A549 (cell line): Measurements from ENCODE around the gene HACE1. TPM values are rescaled to one million over a fixed set of nuclear protein-coding genes. Genes with fewer than 3 reads are reported as not detected.
"Not testable (repeated sequence)": the region's sequence is repeated elsewhere in the genome, so short reads cannot be mapped to it uniquely, and the experiment has no call there.

Experiments
- ATAC-seq, 2 experiments: fragments of 200-7000 bp in 1 of 2; fragments of >200 bp in 1 of 2; cut with Nextera tagmentation in 1 of 2; cut with Tn5 transposase in 1 of 2; 3 replicates each; pipeline versions ENCODE4 v1.8.0 to v1.9.1; 2018 to 2020; ENCODE audit warnings: mild to moderate bottlenecking in 1 of 2, moderate library complexity in 1 of 2
- CTCF ChIA-PET: fragments of 300-600 bp; sonication (Branson Sonifier 250); formaldehyde crosslinking; extraction: SDS; loops from one replicate; lab custom pipeline; 2021; ENCODE audit warnings: antibody characterized with exemption, inconsistent platforms; lab: Yijun Ruan, JAX
- POLR2A ChIA-PET: fragments of 350-600 bp; formaldehyde crosslinking; extraction: SDS; loops from one replicate; lab custom pipeline; 2021; ENCODE audit warnings: antibody characterized with exemption, inconsistent platforms; lab: Yijun Ruan, JAX
- DNase-seq, 2 experiments: peaks; one replicate each; pipeline versions ENCODE4 v3.0.0 to v3.0.0-alpha.2; 2011 to 2016; ENCODE audit warnings: low read depth in 1 of 2, low spot score in 1 of 2
- FAIRE-seq: peaks from 2 replicates; lab custom pipeline; 2011; peaks lifted over from hg19 to GRCh38; lab: Jason Lieb, UNC
- H3K27ac ChIP-seq, 2 experiments: fragments of >200 bp; sonication (Bioruptor Twin); formaldehyde crosslinking; 3 replicates each; pipeline ENCODE4 v1.5.1; 2016 to 2017
- H3K4me1 ChIP-seq: fragments of >200 bp; sonication (Bioruptor Twin); formaldehyde crosslinking; 3 replicates; pipeline ENCODE4 v1.6.1; 2016
- H3K4me2 ChIP-seq: fragments of >200 bp; sonication (Bioruptor Twin); formaldehyde crosslinking; 3 replicates; pipeline ENCODE4 v1.6.1; 2016
- H3K4me3 ChIP-seq: fragments of >200 bp; sonication (Bioruptor Twin); formaldehyde crosslinking; 3 replicates; pipeline ENCODE4 v1.5.1; 2016
- H3K9me3 ChIP-seq: fragments of >200 bp; sonication (Bioruptor Twin); formaldehyde crosslinking; 3 replicates; pipeline ENCODE4 v1.6.1; 2016
- CHD4 ChIP-seq: fragments of 200-600 bp; sonication (generic); IDR thresholded peaks from 2 replicates; pipeline ENCODE4 v1.6.1; 2016; ENCODE audit warnings: antibody characterized with exemption, mild to moderate bottlenecking, borderline replicate concordance
- CTCF ChIP-seq: fragments of >200 bp; sonication (Bioruptor Twin); formaldehyde crosslinking; IDR thresholded peaks from 3 replicates; pipeline ENCODE4 v1.5.1; 2016
- ESRRA ChIP-seq: fragments of 150-350 bp; IDR thresholded peaks from 2 replicates; pipeline ENCODE4 v1.6.1; 2014; ENCODE audit warnings: mild to moderate bottlenecking, low read length, borderline replicate concordance
- HEYL ChIP-seq: fragments of 250-450 bp; sonication (Bioruptor Pico); IDR thresholded peaks from 2 replicates; pipeline ENCODE4 v1.8.0; 2021; ENCODE audit warnings: mild to moderate bottlenecking, moderate library complexity
- HOXA7 ChIP-seq: fragments of 250-450 bp; sonication (Bioruptor Pico); IDR thresholded peaks from 2 replicates; pipeline ENCODE4 v1.5.0; 2020; ENCODE audit warnings: mild to moderate bottlenecking, moderate library complexity
- HOXB13 ChIP-seq: fragments of 250-450 bp; sonication (Bioruptor Pico); IDR thresholded peaks from 2 replicates; pipeline ENCODE4 v1.5.0; 2020; ENCODE audit warnings: low read depth, mild to moderate bottlenecking, moderate library complexity
- MAZ ChIP-seq: fragments of 150-350 bp; IDR thresholded peaks from 2 replicates; pipeline ENCODE4 v1.6.1; 2014; ENCODE audit warnings: antibody characterized with exemption, low read depth, low read length, borderline replicate concordance
- NR3C1 ChIP-seq: fragments of >200 bp; sonication (Bioruptor Twin); formaldehyde crosslinking; IDR thresholded peaks from 3 replicates; pipeline ENCODE4 v1.6.1; 2017
- RAD21 ChIP-seq, 2 experiments: fragments of >200 bp in 1 of 2; sonication (Bioruptor Twin) in 1 of 2; formaldehyde crosslinking in 1 of 2; IDR thresholded peaks in 1 of 2; conservative IDR thresholded peaks in 1 of 2; 2 replicates in 1 of 2; 3 replicates in 1 of 2; pipeline ENCODE4 v1.6.1; 2012 to 2018; ENCODE audit warnings: inconsistent platforms in 1 of 2
- RCOR1 ChIP-seq: fragments of 150-350 bp; IDR thresholded peaks from 2 replicates; pipeline ENCODE4 v1.6.1; 2014; ENCODE audit warnings: antibody characterized with exemption, low read length, low read depth
- RFX5 ChIP-seq: fragments of 450-650 bp; IDR thresholded peaks from 2 replicates; pipeline ENCODE4 v1.7.1; 2014; ENCODE audit warnings: antibody characterized with exemption, mild to moderate bottlenecking, moderate library complexity
- RNF2 ChIP-seq: fragments of 200-600 bp; sonication (generic); IDR thresholded peaks from 2 replicates; pipeline ENCODE4 v1.6.1; 2016; ENCODE audit warnings: low read depth, mild to moderate bottlenecking, antibody characterized with exemption, moderate library complexity, borderline replicate concordance
- SREBF2 ChIP-seq: fragments of 450-650 bp; IDR thresholded peaks from 2 replicates; pipeline ENCODE4 v1.6.1; 2014; ENCODE audit warnings: mild to moderate bottlenecking, moderate library complexity
- ZSCAN20 ChIP-seq: fragments of 250-450 bp; sonication (Bioruptor Pico); IDR thresholded peaks from 2 replicates; pipeline ENCODE4 v1.8.0; 2022; ENCODE audit warnings: mild to moderate bottlenecking, moderate library complexity
- WGBS: methylation state at CpG from one replicate; pipeline ENCODE4 v1.1.6; 2017; ENCODE audit errors: missing lambda C conversion rate; 5-methylcytosine and 5-hydroxymethylcytosine counted together
- polyA plus RNA-seq, 4 experiments: library from polyadenylated mRNA; depleted of rRNA in 3 of 4; stranded (reverse); fragments of >200 nt; fragmentation: RNase III in 1 of 4; extraction: RNeasy Plus Mini Kit Qiagen cat#74134 plus additional on column Dnase treatment in 1 of 4; gene quantifications; 2 replicates in 3 of 4; 3 replicates in 1 of 4; pipeline ENCODE4 v1.2.3, GENCODE V29; 2011 to 2017
- TF ChIP-seq, protein P1 (sequence below): IDR thresholded peaks from 2 replicates; pipeline ENCODE4 v1.6.1; 2012
- TF ChIP-seq, protein P2 (sequence below): fragments of >200 bp; sonication (Bioruptor Twin); formaldehyde crosslinking; IDR thresholded peaks from 3 replicates; pipeline ENCODE4 v1.6.1; 2016
- TF ChIP-seq, protein P3 (sequence below): IDR thresholded peaks from 2 replicates; pipeline ENCODE4 v1.6.1; 2012; ENCODE audit warnings: low read depth, borderline replicate concordance
- TF ChIP-seq, protein P4 (sequence below): fragments of >200 bp; sonication (Bioruptor Twin); formaldehyde crosslinking; IDR thresholded peaks from 2 replicates; pipeline ENCODE4 v1.6.1; 2016
- TF ChIP-seq, protein P5 (sequence below): fragments of 450-650 bp; IDR thresholded peaks from 2 replicates; pipeline ENCODE4 v1.6.1; 2014; ENCODE audit warnings: antibody characterized with exemption

HACE1 gene
- polyA plus RNA-seq, 2 of the 4 experiments (the other 2 are of a cell fraction): 3.4 to 9.7 TPM

- Histone ChIP-seq H3K4me2 (no peak overlapping the region), H3K9me3 (no peaks in the 10 kb centered on the region), H3K4me1 (no peaks in the 10 kb centered on the region), H3K4me3 (no peak overlapping the region), H3K27ac (no peak overlapping the region)
- ChIA-PET POLR2A (no interaction called here), CTCF (no interaction called here)
- WGBS: 94% methylated on average over 1 of the region's 1 CpG
- ATAC-seq: no peak
- DNase-seq: no peak
- FAIRE-seq: no peak
- no peak for TF ChIP-seq HEYL
- TF ChIP-seq, protein P1, sequence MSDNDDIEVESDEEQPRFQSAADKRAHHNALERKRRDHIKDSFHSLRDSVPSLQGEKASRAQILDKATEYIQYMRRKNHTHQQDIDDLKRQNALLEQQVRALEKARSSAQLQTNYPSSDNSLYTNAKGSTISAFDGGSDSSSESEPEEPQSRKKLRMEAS: no peak
- TF ChIP-seq ZSCAN20: no peak
Observed at GRCh38 chr6:104837158-104837557, 22.6 kb downstream of the HACE1 start.

GRCh38 chr6:104836479-104837020 is 23.2 kb downstream of the HACE1 start:
- H3K4me3 ChIP-seq, H3K4me2 ChIP-seq, H3K4me1 ChIP-seq, H3K27ac ChIP-seq, DNase-seq, POLR2A ChIA-PET, H3K9me3 ChIP-seq, CTCF ChIA-PET, ATAC-seq, FAIRE-seq: not testable (repeated sequence)
- 81% methylated on average over 5 of the region's 5 CpGs for WGBS

GRCh38 chr6:104835782-104836181 is 23.9 kb downstream of the HACE1 start:
- ChIA-PET CTCF (no interaction called here), POLR2A (no interaction called here)
- Histone ChIP-seq H3K27ac (no peak overlapping the region), H3K4me2 (no peak overlapping the region), H3K4me1 (no peaks in the 10 kb centered on the region), H3K4me3 (no peak overlapping the region), H3K9me3 (no peaks in the 10 kb centered on the region)
- ATAC-seq: no peak
- TF ChIP-seq ESRRA (no peak), RCOR1 (no peak), SREBF2 (no peak), CHD4 (no peak), RFX5 (no peak), RAD21 (conservative IDR thresholded peaks at IDR 0.05 in 1 of 2, IDR thresholded peaks at IDR 0.05 in 1 of 2) (no peak), NR3C1 (no peak), CTCF (no peak), HOXA7 (CRISPR knock-in tag) (no peak), ZSCAN20 (no peak), HOXB13 (no peak), HEYL (no peak), RNF2 (no peak), MAZ (no peak)
- TF ChIP-seq, protein P2, sequence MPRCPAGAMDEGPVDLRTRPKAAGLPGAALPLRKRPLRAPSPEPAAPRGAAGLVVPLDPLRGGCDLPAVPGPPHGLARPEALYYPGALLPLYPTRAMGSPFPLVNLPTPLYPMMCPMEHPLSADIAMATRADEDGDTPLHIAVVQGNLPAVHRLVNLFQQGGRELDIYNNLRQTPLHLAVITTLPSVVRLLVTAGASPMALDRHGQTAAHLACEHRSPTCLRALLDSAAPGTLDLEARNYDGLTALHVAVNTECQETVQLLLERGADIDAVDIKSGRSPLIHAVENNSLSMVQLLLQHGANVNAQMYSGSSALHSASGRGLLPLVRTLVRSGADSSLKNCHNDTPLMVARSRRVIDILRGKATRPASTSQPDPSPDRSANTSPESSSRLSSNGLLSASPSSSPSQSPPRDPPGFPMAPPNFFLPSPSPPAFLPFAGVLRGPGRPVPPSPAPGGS: no peak
- TF ChIP-seq, protein P3, sequence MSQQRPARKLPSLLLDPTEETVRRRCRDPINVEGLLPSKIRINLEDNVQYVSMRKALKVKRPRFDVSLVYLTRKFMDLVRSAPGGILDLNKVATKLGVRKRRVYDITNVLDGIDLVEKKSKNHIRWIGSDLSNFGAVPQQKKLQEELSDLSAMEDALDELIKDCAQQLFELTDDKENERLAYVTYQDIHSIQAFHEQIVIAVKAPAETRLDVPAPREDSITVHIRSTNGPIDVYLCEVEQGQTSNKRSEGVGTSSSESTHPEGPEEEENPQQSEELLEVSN: no peak
- TF ChIP-seq, protein P4, sequence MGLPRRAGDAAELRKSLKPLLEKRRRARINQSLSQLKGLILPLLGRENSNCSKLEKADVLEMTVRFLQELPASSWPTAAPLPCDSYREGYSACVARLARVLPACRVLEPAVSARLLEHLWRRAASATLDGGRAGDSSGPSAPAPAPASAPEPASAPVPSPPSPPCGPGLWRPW: no peak
- TF ChIP-seq, protein P1: no peak
- TF ChIP-seq, protein P5, sequence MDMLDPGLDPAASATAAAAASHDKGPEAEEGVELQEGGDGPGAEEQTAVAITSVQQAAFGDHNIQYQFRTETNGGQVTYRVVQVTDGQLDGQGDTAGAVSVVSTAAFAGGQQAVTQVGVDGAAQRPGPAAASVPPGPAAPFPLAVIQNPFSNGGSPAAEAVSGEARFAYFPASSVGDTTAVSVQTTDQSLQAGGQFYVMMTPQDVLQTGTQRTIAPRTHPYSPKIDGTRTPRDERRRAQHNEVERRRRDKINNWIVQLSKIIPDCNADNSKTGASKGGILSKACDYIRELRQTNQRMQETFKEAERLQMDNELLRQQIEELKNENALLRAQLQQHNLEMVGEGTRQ: no peak
- no peak for DNase-seq
- no peak for FAIRE-seq
